ENCODE data around the gene BBIP1. TPM values are rescaled to one million over a fixed set of nuclear protein-coding genes. Genes with fewer than 3 reads are reported as not detected.

The BBIP1 gene
- total RNA-seq, 1 donor from 2014 or later = 33.6 TPM

DNA sequence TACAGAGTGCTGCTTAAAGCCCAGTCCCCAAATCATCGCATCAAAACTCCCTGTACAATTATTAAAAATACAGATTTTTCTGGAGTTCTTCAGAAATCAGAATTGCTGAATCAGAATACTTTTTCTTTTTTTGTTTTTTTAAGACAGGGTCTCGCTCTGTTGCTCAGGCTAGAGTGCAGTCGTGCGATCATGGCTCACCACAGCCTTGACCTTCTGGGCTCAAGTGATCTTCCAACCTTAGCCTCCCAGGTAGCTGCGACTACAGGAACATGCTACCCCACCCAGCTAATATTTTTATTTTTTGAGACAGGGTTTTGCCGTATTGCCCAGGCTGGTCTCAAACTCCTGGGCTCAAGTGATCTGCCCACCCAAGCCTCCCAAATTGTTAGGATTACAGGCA is 3.9 kb downstream of the BBIP1 start:
- no peaks in the 10 kb centered on the region for H3K36me3 Mint-ChIP-seq (ENCODE audit: low read depth)
- TF ChIP-seq, protein P1, sequence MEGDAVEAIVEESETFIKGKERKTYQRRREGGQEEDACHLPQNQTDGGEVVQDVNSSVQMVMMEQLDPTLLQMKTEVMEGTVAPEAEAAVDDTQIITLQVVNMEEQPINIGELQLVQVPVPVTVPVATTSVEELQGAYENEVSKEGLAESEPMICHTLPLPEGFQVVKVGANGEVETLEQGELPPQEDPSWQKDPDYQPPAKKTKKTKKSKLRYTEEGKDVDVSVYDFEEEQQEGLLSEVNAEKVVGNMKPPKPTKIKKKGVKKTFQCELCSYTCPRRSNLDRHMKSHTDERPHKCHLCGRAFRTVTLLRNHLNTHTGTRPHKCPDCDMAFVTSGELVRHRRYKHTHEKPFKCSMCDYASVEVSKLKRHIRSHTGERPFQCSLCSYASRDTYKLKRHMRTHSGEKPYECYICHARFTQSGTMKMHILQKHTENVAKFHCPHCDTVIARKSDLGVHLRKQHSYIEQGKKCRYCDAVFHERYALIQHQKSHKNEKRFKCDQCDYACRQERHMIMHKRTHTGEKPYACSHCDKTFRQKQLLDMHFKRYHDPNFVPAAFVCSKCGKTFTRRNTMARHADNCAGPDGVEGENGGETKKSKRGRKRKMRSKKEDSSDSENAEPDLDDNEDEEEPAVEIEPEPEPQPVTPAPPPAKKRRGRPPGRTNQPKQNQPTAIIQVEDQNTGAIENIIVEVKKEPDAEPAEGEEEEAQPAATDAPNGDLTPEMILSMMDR (conservative IDR thresholded peaks at IDR 0.05) = no peak
- no peak for DNase-seq (ENCODE audit: low read depth, low spot score)
- H3K4me1 Mint-ChIP-seq = peaks cover 19% of the 10 kb centered on the region
- peak overlapping the region; percentile 18 for H3K4me3 Mint-ChIP-seq
- no peaks in the 10 kb centered on the region for H3K27me3 Mint-ChIP-seq (ENCODE audit: low read depth)
- no peaks in the 10 kb centered on the region for H3K9me3 Mint-ChIP-seq
- no peak overlapping the region for H3K27ac Mint-ChIP-seq (ENCODE audit: unreplicated experiment)

DNA sequence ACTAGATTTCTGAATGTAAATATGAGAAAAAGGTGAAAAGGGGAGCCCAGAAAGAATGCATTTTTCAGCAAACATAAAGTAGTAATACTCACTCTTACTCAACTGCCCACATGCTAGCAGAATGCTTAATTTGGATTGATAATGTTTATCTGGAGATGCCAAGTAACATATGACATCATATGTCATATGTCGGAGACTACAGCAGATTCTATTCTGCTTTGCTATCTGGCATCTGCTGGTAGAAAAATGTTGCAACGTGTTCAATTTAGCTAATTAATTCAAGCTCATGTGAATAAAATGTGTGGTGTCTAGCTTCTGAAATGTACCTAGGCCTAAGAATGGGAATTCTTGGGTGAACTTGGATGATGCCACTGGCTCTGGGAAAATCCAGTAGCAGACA is 4.5 kb downstream of the BBIP1 start:
- H3K27me3 Mint-ChIP-seq (ENCODE audit: low read depth) = no peaks in the 10 kb centered on the region
- H3K27ac Mint-ChIP-seq (ENCODE audit: unreplicated experiment) = no peak overlapping the region
- H3K9me3 Mint-ChIP-seq = no peaks in the 10 kb centered on the region
- DNase-seq (ENCODE audit: low read depth, low spot score) = no peak
- H3K36me3 Mint-ChIP-seq (ENCODE audit: low read depth) = no peaks in the 10 kb centered on the region
- TF ChIP-seq, protein P1 (conservative IDR thresholded peaks at IDR 0.05) = no peak
- peak overlapping the region; percentile 38 for H3K4me3 Mint-ChIP-seq
- peaks cover 19% of the 10 kb centered on the region for H3K4me1 Mint-ChIP-seq

DNA sequence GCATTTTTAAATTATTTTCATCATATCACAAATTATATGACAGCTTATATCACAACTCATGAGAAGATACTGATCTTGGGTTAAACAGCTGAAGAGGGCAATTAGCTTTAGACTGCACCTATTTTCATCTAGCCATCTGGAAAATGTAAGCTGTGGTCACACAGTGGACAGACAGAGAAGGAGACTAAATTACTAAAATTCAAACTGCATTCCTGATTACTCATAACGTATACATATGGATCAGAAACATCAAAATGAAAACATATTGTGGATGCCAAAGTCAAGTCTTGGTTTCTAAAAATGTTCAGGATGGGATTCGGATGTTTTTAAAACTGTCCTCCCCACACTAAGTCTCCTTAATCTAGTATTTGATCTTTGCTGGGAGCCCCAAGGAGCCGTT is 6.6 kb downstream of the BBIP1 start:
- Mint-ChIP-seq H3K4me1 (peaks cover 10% of the 10 kb centered on the region), H3K9me3 (no peaks in the 10 kb centered on the region), H3K4me3 (no peak overlapping the region), H3K36me3 (ENCODE audit: low read depth) (no peaks in the 10 kb centered on the region), H3K27me3 (ENCODE audit: low read depth) (no peaks in the 10 kb centered on the region), H3K27ac (ENCODE audit: unreplicated experiment) (no peak overlapping the region)
- no peak for DNase-seq (ENCODE audit: low read depth, low spot score)
- TF ChIP-seq, protein P1 (conservative IDR thresholded peaks at IDR 0.05) = no peak

DNA sequence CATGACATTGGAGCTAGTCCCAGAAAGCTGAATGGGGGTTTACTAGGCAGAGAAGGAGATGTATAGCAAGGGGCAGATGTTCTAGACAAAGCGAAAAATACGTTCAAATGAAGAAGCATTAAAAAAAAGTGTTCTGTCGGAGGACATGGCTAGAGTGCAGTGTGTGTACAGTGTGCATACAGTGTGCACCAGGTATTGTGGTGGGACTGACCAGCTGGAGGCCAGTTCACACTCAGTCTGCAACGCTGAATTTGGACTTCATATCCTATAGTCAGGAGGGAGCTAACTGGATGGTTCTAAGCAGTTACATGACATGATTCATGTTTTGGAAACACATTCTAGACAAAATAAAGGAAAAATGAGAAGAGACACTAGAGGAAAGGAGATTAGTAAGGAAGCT is 8.8 kb downstream of the BBIP1 start:
- Mint-ChIP-seq H3K27ac (ENCODE audit: unreplicated experiment) (peak overlapping the region; percentile 12), H3K9me3 (no peaks in the 10 kb centered on the region), H3K27me3 (ENCODE audit: low read depth) (no peaks in the 10 kb centered on the region), H3K36me3 (ENCODE audit: low read depth) (no peaks in the 10 kb centered on the region), H3K4me1 (no peaks in the 10 kb centered on the region), H3K4me3 (no peak overlapping the region)
- no peak for DNase-seq (ENCODE audit: low read depth, low spot score)
- TF ChIP-seq, protein P1 (conservative IDR thresholded peaks at IDR 0.05) = no peak

DNA sequence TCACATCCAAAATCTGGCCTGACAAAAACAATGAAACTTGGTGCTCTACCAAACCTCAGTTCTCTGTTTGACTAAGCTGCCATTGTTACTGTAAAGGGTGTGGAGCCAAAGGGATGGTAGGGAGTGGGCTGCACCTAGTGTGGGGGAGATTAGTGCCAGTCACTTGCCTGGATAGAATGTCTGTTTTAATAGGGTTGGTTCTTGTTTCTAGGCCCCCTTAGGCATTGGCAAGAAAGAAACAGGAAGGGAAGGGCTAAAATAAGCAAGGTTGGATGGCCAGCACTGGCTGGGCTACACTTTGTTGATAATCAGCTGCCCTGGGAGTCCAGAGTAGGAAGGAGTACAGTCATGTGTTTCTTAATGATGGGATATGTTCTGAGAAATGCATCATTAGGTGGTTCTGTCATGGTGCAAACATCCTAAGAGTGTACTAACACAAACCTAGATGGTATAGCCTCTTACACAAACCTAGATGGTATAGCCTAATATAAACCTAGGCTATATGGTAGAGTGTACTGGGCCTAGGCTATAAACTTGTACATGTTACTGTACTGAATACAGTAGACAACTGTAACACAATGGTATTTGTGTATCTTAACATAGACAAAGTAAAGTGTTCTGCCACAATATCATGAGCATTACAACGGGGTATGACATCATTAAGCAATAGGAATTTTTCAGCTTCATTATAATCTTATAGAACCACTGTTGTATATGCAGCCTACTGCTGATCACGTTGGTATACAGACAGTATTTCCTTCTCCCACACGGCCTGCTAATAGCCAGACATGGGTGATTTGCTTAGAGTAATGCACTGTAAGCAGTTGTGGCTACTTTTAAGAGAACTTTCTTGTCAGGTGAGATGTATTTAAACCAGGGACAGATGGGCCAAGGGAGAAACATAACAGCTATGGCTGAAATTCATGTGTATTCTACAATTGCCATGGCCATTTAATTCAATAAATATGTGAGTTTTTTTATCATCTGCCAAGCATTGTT is 15.4 kb downstream of the BBIP1 start:
- H3K4me1 Mint-ChIP-seq = no peaks in the 10 kb centered on the region
- H3K36me3 Mint-ChIP-seq (ENCODE audit: low read depth) = peaks cover 3% of the 10 kb centered on the region
- H3K27me3 Mint-ChIP-seq (ENCODE audit: low read depth) = no peaks in the 10 kb centered on the region
- no peak overlapping the region for H3K4me3 Mint-ChIP-seq
- H3K9me3 Mint-ChIP-seq = no peaks in the 10 kb centered on the region
- DNase-seq (ENCODE audit: low read depth, low spot score) = no peak
- no peak overlapping the region for H3K27ac Mint-ChIP-seq (ENCODE audit: unreplicated experiment)
- TF ChIP-seq, protein P1 (conservative IDR thresholded peaks at IDR 0.05) = no peak
